SK-N-SH (cell line): ENCODE measurements around the gene SAXO1. TPM values are rescaled to one million over a fixed set of nuclear protein-coding genes. Genes with fewer than 3 reads are reported as not detected.

Source experiments
- CTCF ChIA-PET: fragments of 300-600, 350-600 bp; formaldehyde crosslinking; extraction: SDS; loops from one replicate; lab custom pipeline; 2021; lab: Yijun Ruan, JAX
- POLR2A ChIA-PET: fragments of 350-600 bp; sonication (Branson Sonifier 250); formaldehyde crosslinking; extraction: SDS; loops from one replicate; lab custom pipeline; 2020; ENCODE audit warnings: antibody characterized with exemption, inconsistent platforms; lab: Yijun Ruan, JAX
- DNase-seq: peaks from one replicate; pipeline ENCODE4 v3.0.0; 2012
- H2AFZ ChIP-seq: fragments of 200-600 bp; sonication (generic); 2 replicates; pipeline ENCODE4 v1.8.1; 2016; ENCODE audit warnings: antibody characterized with exemption, mild to moderate bottlenecking, low read depth
- H3F3A ChIP-seq: fragments of 200-600 bp; sonication (generic); replicated peaks from 2 replicates; pipeline ENCODE3; 2016; ENCODE audit warnings: antibody characterized with exemption, mild to moderate bottlenecking; ENCODE audit not compliant: insufficient read depth
- H3K27ac ChIP-seq, 2 experiments: fragments of 200-500 bp in 1 of 2; fragments of 200-600 bp in 1 of 2; sonication (Bioruptor generic) in 1 of 2; sonication (generic), shearing (Covaris generic) in 1 of 2; 2 replicates each; pipeline versions ENCODE4 v1.5.1 to v1.6.1; 2014 to 2016; ENCODE audit warnings: low read depth in 2 of 2, inconsistent platforms in 1 of 2, low read length in 1 of 2, mild to moderate bottlenecking in 1 of 2, mixed read lengths in 1 of 2
- H3K27me3 ChIP-seq: fragments of 200-600 bp; sonication (generic), shearing (Covaris generic); 2 replicates; pipeline ENCODE4 v1.6.1; 2016; ENCODE audit warnings: mixed run types; ENCODE audit not compliant: insufficient read depth
- H3K36me3 ChIP-seq, 2 experiments: fragments of 200-500 bp in 1 of 2; fragments of 200-600 bp in 1 of 2; sonication (Bioruptor generic) in 1 of 2; sonication (generic) in 1 of 2; replicated peaks in 1 of 2; 2 replicates each; pipeline versions ENCODE3 to v1.5.1; 2014 to 2016; ENCODE audit warnings: low read length in 1 of 2, mild to moderate bottlenecking in 1 of 2; ENCODE audit not compliant: insufficient read depth in 2 of 2, control insufficient read depth in 1 of 2
- H3K4me1 ChIP-seq, 2 experiments: fragments of 200-500 bp in 1 of 2; fragments of 200-600 bp in 1 of 2; sonication (Bioruptor generic) in 1 of 2; sonication (generic), shearing (Covaris generic) in 1 of 2; 2 replicates each; pipeline versions ENCODE4 v1.5.1 to v1.6.1; 2014 to 2016; ENCODE audit warnings: low read depth in 1 of 2, low read length in 1 of 2, mixed run types in 1 of 2; ENCODE audit not compliant: insufficient read depth in 2 of 2, control insufficient read depth in 1 of 2
- H3K4me2 ChIP-seq: fragments of 200-600 bp; sonication (generic), shearing (Covaris generic); 2 replicates; pipeline ENCODE4 v1.6.1; 2017; ENCODE audit warnings: mixed run types
- H3K4me3 ChIP-seq, 2 experiments: fragments of 200-500 bp in 1 of 2; fragments of 200-600 bp in 1 of 2; sonication (Bioruptor generic) in 1 of 2; sonication (generic), shearing (Covaris generic) in 1 of 2; 2 replicates each; pipeline versions ENCODE4 v1.5.1 to v1.8.1; 2014 to 2016; ENCODE audit warnings: low read depth in 2 of 2, inconsistent platforms in 1 of 2, low read length in 1 of 2, mild to moderate bottlenecking in 1 of 2, mixed read lengths in 1 of 2, moderate library complexity in 1 of 2
- H3K79me2 ChIP-seq: fragments of 200-600 bp; sonication (generic); 2 replicates; pipeline ENCODE4 v1.8.1; 2017; ENCODE audit warnings: mild to moderate bottlenecking; ENCODE audit not compliant: insufficient read depth
- H3K9ac ChIP-seq: fragments of 200-600 bp; sonication (generic); 2 replicates; pipeline ENCODE4 v1.6.1; 2017; ENCODE audit warnings: mixed run types
- H3K9me2 ChIP-seq: fragments of 200-600 bp; sonication (generic); 2 replicates; pipeline ENCODE4 v1.6.1; 2017; ENCODE audit warnings: mixed run types
- H3K9me3 ChIP-seq: fragments of 200-600 bp; sonication (generic); 2 replicates; pipeline ENCODE4 v1.6.1; 2017; ENCODE audit warnings: mixed run types, mild to moderate bottlenecking, moderate library complexity
- H4K20me1 ChIP-seq: fragments of 200-600 bp; sonication (generic); 2 replicates; pipeline ENCODE4 v1.6.1; 2017; ENCODE audit warnings: mild to moderate bottlenecking, mixed run types; ENCODE audit not compliant: insufficient read depth
- CTCF ChIP-seq: fragments of 200-600 bp; sonication (generic); IDR thresholded peaks from 2 replicates; pipeline ENCODE4 v1.6.1; 2017; ENCODE audit warnings: antibody characterized with exemption, mild to moderate bottlenecking, moderate library complexity
- FOSL2 ChIP-seq: IDR thresholded peaks from 2 replicates; pipeline ENCODE4 v1.4.0; 2012; ENCODE audit warnings: low read depth, mild to moderate bottlenecking, moderate library complexity, borderline replicate concordance
- GABPA ChIP-seq: IDR thresholded peaks from 2 replicates; pipeline ENCODE4 v1.4.0; 2012; ENCODE audit warnings: low read depth, mild to moderate bottlenecking
- GATA2 ChIP-seq: sonication (generic); formaldehyde crosslinking; IDR thresholded peaks from 2 replicates; pipeline ENCODE4 v1.5.0; 2020; ENCODE audit warnings: mild to moderate bottlenecking, missing genetic modification reagents
- MAX ChIP-seq: IDR thresholded peaks from 2 replicates; pipeline ENCODE4 v1.4.0; 2012; ENCODE audit warnings: low read depth
- MEF2A ChIP-seq: IDR thresholded peaks from 2 replicates; pipeline ENCODE4 v1.4.0; 2012; ENCODE audit warnings: low read depth, borderline replicate concordance
- MXI1 ChIP-seq: IDR thresholded peaks from 2 replicates; pipeline ENCODE4 v1.6.1; 2012; ENCODE audit warnings: mild to moderate bottlenecking, low read depth, low read length, improper control_type of control experiment
- NFIC ChIP-seq: IDR thresholded peaks from 2 replicates; pipeline ENCODE4 v1.4.0; 2012; ENCODE audit warnings: borderline replicate concordance
- NRF1 ChIP-seq: IDR thresholded peaks from 2 replicates; pipeline ENCODE4 v1.6.1; 2012; ENCODE audit warnings: low read depth, mild to moderate bottlenecking, low read length
- POLR2AphosphoS5 ChIP-seq: IDR thresholded peaks from 2 replicates; pipeline ENCODE4 v1.6.1; 2012; ENCODE audit warnings: low read depth, low read length
- RAD21 ChIP-seq: IDR thresholded peaks from 2 replicates; pipeline ENCODE4 v1.6.1; 2012; ENCODE audit warnings: mild to moderate bottlenecking, low read length
- RFX5 ChIP-seq: IDR thresholded peaks from 2 replicates; pipeline ENCODE4 v1.6.1; 2012; ENCODE audit warnings: mild to moderate bottlenecking, improper control_type of control experiment, low read length
- RXRA ChIP-seq: IDR thresholded peaks from 2 replicates; pipeline ENCODE4 v1.4.0; 2012; ENCODE audit warnings: low read depth, mild to moderate bottlenecking, borderline replicate concordance
- SMC3 ChIP-seq: IDR thresholded peaks from 2 replicates; pipeline ENCODE4 v1.6.1; 2012; ENCODE audit warnings: low read depth, low read length, improper control_type of control experiment
- TAF1 ChIP-seq: IDR thresholded peaks from 2 replicates; pipeline ENCODE4 v1.6.1; 2012; ENCODE audit warnings: low read depth, mild to moderate bottlenecking, low read length, moderate library complexity, borderline replicate concordance
- YY1 ChIP-seq: IDR thresholded peaks from 2 replicates; pipeline ENCODE4 v1.4.0; 2012; ENCODE audit warnings: low read depth, mild to moderate bottlenecking
- WGBS: methylation state at CpG from one replicate; pipeline ENCODE4 v1.1.6; 2017; ENCODE audit warnings: low lambda C conversion rate; 5-methylcytosine and 5-hydroxymethylcytosine counted together
- polyA plus RNA-seq, 3 experiments: library from polyadenylated mRNA; depleted of rRNA; stranded (reverse); fragments of >200 nt; gene quantifications; 2 replicates each; pipeline ENCODE4 v1.2.3, GENCODE V29; 2012
- TF ChIP-seq, protein P1 (sequence below): IDR thresholded peaks from 2 replicates; pipeline ENCODE4 v1.6.1; 2012; ENCODE audit warnings: mild to moderate bottlenecking, low read depth, low read length, moderate library complexity
- TF ChIP-seq, protein P2 (sequence below): fragments of 150-350 bp; IDR thresholded peaks from 2 replicates; pipeline ENCODE4 v1.6.1; 2016; ENCODE audit warnings: mild to moderate bottlenecking, low read depth, low read length

SAXO1 gene
- polyA plus RNA-seq, 1 of the 3 experiments (the other 2 are of a cell fraction) = 0.03 TPM

- no peak for TF ChIP-seq POLR2AphosphoS5
- TF ChIP-seq YY1 = no peak
These were observed 2.1 kb downstream of the SAXO1 start (continued) for GRCh38 chr9:19030899-19031298.

- Histone ChIP-seq H3K27me3 (no peaks in the 10 kb centered on the region), H3K4me1 (no peaks in the 10 kb centered on the region; a peak in 1 of 4 replicates), H3K4me2 (no peak overlapping the region; the same call in 1 of the 2 replicates), H3K4me3 (peak overlapping the region in 1 of 2 experiments; percentile 8; a peak in 1 of 4 replicates), H3K79me2 (no peaks in the 10 kb centered on the region), H3K9me3 (no peaks in the 10 kb centered on the region), H4K20me1 (no peaks in the 10 kb centered on the region), H3K9ac (no peak overlapping the region), H3K9me2 (no peaks in the 10 kb centered on the region), H3F3A (no peaks in the 10 kb centered on the region), H3K27ac (no peak overlapping the region), H3K36me3 (no peaks in the 10 kb centered on the region), H2AFZ (no peak overlapping the region)
- TF ChIP-seq RXRA (no peak), SMC3 (peak; percentile 75), CTCF (peak; percentile 79), MEF2A (no peak), RAD21 (peak; percentile 89), TAF1 (no peak), MAX (no peak)
- 17% methylated on average over 8 of the region's 8 CpGs for WGBS
- CTCF ChIA-PET = interaction anchor here (0.7 to 6.9 kb wide), 60 partner anchors 8 to 1224 kb away, joined by 3 to 110 read pairs (median 4); partner anchors contain the start of gene RRAGA
- DNase-seq = peak; percentile 81
- POLR2A ChIA-PET = no interaction called here
These were observed 4.1 kb downstream of the SAXO1 start for GRCh38 chr9:19028835-19029451.

DNA sequence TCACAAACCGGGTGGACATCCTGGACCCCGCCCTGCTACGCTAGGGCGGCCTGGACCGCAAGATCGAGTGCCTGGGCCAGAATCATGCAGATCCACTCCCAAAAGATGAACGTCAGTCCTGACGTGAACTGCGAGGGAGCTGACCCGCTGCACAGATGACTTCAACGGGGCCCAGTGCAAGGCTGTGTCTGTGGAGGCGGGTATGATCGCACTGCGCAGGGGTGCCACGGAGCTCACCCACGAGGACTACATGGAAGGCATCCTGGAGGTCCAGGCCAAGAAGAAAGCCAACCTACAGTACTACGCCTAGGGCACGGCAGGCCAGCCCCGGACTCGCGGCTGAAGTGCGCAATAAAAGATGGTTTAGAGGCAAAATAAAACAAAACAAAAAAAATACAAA lies 5.2 kb downstream of the SAXO1 start:
- Histone ChIP-seq H3K9me2 (no peaks in the 10 kb centered on the region), H2AFZ (no peak overlapping the region), H3K4me2 (no peak overlapping the region), H3K9me3 (no peaks in the 10 kb centered on the region), H3F3A (no peaks in the 10 kb centered on the region), H3K36me3 (no peaks in the 10 kb centered on the region), H3K9ac (no peak overlapping the region), H3K79me2 (no peaks in the 10 kb centered on the region), H3K27me3 (no peaks in the 10 kb centered on the region), H3K4me3 (no peak overlapping the region), H3K27ac (no peak overlapping the region), H4K20me1 (no peaks in the 10 kb centered on the region), H3K4me1 (no peaks in the 10 kb centered on the region; a peak in 1 of 4 replicates)
- ChIA-PET CTCF (interaction anchor here (0.8 to 6.9 kb wide), 22 partner anchors 10 to 1220 kb away, joined by 3 to 110 read pairs (median 4); no protein-coding TSS in a partner anchor), POLR2A (no interaction called here)
- WGBS = 88% methylated on average over 12 of the region's 22 CpGs
- no peak for DNase-seq
- TF ChIP-seq RFX5 (no peak), RAD21 (no peak), GATA2 (CRISPR knock-in tag) (no peak), GABPA (no peak), FOSL2 (no peak), NFIC (no peak), MAX (no peak), YY1 (no peak), MXI1 (no peak), NRF1 (no peak)
- TF ChIP-seq, protein P1, sequence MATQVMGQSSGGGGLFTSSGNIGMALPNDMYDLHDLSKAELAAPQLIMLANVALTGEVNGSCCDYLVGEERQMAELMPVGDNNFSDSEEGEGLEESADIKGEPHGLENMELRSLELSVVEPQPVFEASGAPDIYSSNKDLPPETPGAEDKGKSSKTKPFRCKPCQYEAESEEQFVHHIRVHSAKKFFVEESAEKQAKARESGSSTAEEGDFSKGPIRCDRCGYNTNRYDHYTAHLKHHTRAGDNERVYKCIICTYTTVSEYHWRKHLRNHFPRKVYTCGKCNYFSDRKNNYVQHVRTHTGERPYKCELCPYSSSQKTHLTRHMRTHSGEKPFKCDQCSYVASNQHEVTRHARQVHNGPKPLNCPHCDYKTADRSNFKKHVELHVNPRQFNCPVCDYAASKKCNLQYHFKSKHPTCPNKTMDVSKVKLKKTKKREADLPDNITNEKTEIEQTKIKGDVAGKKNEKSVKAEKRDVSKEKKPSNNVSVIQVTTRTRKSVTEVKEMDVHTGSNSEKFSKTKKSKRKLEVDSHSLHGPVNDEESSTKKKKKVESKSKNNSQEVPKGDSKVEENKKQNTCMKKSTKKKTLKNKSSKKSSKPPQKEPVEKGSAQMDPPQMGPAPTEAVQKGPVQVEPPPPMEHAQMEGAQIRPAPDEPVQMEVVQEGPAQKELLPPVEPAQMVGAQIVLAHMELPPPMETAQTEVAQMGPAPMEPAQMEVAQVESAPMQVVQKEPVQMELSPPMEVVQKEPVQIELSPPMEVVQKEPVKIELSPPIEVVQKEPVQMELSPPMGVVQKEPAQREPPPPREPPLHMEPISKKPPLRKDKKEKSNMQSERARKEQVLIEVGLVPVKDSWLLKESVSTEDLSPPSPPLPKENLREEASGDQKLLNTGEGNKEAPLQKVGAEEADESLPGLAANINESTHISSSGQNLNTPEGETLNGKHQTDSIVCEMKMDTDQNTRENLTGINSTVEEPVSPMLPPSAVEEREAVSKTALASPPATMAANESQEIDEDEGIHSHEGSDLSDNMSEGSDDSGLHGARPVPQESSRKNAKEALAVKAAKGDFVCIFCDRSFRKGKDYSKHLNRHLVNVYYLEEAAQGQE = no peak
- TF ChIP-seq, protein P2, sequence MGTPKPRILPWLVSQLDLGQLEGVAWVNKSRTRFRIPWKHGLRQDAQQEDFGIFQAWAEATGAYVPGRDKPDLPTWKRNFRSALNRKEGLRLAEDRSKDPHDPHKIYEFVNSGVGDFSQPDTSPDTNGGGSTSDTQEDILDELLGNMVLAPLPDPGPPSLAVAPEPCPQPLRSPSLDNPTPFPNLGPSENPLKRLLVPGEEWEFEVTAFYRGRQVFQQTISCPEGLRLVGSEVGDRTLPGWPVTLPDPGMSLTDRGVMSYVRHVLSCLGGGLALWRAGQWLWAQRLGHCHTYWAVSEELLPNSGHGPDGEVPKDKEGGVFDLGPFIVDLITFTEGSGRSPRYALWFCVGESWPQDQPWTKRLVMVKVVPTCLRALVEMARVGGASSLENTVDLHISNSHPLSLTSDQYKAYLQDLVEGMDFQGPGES = no peak
